SIG-M5 (cell line): ENCODE results near the gene SHROOM3.

Experiments
- DNase-seq: peaks from one replicate; lab custom pipeline; 2025; lab: John Stamatoyannopoulos, UW

Gene SHROOM3

GRCh38 chr4:76624931-76625715 lies 190.1 kb downstream of the SHROOM3 start:
- DNase-seq = no peak

DNA sequence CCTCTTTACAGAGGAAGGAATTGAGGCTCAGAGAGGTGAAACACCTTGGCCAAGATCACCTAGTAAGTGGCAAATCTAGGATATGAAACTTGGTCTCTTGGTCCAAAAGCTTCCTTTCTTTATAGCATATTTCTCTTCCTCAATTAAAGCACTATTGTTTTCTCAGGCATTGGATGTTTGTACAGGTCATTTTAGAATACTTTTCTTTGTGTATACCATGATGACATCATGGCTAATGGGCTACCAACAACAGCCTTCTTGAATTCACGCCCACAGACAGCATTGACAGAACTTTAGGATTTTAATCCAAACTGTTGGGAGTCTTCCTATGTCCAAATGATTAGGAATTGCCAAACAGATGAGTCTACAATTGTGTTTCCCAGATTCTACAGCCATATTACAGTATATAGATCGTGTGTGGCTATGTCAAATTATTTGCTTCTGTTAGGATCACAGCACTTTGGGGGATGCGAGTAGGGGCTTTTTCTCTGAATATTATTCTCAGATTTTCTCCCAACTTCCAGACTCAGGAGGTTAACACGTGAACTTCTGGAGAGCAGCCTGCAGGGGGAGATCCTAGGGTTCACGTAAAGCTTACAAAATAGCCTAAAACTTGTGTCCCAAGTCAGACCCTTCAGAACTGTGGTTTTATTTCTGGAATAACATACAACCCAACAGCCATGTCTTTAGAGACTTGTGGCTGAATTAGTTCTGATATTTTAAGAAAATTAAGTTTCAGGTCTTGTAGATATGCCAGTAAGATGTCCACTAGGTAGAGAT lies 191.8 kb downstream of the SHROOM3 start:
- DNase-seq = no peak

DNA sequence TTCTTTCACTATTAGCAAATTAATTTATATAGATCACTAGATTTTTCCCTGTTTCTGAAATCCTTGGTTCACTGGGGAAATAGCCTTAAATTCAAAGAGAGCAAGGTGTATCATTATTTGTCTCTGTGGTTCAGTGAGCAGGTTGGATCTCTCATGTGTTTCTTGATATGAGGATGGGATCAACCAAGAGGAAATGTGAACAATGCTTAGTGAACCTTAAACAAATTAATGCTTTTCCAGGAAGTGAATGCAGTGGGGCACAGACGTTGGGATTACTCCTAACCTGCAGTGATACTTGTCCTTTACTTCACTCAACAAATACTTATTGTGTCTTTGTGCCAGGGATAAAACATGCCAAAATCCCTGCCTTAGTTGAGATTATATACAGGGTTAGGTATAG lies 193.2 kb downstream of the SHROOM3 start:
- no peak for DNase-seq

GRCh38 chr4:76630741-76631140 lies 195.7 kb downstream of the SHROOM3 start:
- DNase-seq = no peak

GRCh38 chr4:76634220-76634619 lies 199.2 kb downstream of the SHROOM3 start:
- DNase-seq = no peak

DNA sequence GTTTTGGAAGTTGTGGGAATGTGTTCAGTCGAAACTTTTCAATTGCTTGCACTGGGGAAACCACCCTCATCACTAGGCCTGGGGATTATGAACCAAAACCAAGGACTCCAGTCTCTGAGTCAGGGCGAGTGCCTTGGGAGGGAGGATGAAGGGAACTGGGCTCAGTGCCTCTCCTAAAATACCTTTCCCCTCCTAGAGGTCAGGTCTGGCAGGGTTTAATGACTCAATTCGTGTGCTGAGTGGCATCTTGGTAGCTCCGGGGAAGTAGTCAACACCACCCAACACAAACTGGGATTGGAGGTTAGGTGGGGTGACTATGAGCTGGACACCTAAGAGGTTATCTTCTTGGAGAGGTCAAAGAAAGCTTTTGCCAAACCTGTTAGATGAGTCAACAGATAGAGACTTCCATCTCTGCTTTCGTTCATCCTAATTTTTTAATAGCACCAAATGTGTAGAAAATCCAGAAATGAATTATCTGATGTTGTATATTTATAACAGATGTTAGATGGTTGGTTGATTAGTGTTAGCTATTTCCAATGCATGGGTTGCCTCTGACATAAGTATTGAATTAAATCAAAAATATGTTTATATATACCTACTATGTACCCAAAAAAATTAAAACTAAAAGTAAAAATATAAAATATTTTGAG lies 202.8 kb downstream of the SHROOM3 start:
- DNase-seq = no peak

GRCh38 chr4:76639288-76639687 lies 204.3 kb downstream of the SHROOM3 start:
- no peak for DNase-seq

DNA sequence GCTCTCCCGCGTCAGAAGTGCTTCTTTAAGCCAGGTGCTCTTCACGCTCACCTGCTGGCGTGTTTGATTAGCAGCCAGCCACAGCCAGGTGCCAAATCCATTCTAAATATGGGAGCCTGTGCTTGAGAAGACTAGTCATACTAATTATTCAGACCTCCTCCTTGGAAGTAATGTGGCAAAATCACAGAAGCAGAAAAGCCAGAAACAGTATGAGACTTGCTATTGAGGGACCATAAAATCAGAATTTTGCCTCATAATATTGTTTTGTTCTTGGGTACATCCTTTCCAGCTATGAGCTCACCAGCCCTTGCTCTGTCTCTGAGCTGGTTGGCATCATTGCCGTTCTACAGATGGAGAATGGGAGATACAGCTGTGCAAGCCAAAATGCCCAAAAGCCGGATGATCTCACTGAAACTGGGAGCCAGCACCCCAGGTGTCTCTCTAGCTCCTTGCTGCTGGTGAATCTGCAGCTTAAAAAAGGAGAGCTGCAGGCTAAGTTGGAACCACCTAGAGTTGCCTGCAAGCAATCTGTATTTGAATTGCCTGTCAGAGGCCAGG lies 205.4 kb downstream of the SHROOM3 start:
- DNase-seq = no peak

DNA sequence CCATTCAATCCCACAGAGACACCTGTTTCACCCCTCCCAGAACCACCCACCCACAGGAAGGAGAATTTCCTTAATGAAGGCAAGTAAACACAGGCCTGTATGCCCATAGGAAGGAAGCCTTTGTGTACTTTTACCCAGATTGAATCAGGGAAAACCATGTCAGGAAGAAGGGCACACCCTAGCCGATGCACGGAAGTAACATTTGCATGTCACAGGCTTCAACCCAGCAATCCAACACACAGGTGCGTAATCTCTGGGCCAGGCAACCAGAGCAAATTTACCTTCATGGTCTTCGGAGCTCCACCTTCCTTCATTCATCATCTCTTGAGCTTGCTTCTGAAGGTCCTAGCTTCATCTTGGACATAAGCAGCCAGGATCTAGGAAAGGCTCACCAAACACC lies 206.3 kb downstream of the SHROOM3 start:
- DNase-seq = no peak

- DNase-seq = no peak
These were observed 206.7 kb downstream of the SHROOM3 start for GRCh38 chr4:76641758-76642157.

- no peak for DNase-seq
These were observed 209.9 kb downstream of the SHROOM3 start for GRCh38 chr4:76644831-76645485.

DNA sequence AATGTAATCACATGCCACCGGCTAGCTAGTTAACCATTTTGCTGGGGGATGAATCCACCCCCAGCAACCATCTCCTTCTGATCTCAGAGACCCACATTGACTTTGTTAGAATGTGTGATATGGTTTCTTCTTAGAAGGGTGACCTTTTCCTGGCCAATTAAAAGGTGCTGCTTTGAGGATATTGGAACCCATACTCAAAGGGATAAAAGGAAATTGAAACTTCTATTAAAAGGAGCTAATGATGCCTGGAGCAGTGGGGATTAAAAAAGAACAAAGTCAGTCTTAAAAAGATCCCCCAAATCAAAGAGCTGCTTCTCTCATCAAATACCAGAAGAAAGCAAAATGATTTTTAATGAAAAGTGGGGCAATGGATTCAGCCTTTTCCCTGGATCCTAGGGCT lies 214.1 kb downstream of the SHROOM3 start:
- DNase-seq = no peak

- no peak for DNase-seq
These were observed 216.6 kb downstream of the SHROOM3 start for GRCh38 chr4:76651616-76652015.

DNA sequence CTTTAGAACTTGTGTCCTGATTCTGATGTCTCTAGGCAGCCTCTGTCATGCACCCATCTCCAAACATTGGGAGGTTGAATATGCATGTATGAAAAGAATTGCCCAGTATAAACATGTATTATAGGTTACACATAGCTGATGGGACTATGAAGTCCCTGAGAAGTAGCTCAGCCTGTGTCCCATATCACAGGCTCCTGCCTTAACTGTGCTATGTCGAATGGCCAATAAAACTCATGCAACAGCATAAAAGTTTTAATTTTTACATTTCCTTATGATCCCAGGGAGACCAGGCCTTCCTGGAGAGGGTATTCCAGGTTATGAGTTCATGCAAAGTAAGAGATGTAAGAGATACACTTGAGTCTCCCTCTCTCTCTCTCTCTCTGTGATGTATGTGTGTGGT lies 217.4 kb downstream of the SHROOM3 start:
- DNase-seq = no peak

DNA sequence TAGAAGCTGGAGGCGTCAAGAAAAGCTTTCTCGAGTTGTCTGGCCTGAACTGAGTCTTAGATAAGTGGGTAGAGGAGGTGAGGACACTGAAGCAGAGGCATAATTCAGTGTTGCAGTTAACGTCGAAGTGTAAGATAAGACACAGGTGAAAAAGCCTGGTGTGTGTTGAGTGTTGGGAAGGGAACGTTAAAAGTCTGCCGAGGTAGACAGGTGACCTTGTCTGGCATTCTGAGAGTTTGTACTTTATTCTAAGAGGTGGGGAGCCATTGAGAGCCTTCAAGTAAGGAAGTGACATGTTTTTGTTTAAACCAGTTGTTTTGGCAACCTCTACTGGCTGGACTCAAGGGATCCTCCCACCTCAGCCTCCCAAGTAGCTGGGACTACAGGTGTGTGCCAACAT lies 219.1 kb downstream of the SHROOM3 start:
- DNase-seq = no peak

GRCh38 chr4:76654791-76655190 lies 219.8 kb downstream of the SHROOM3 start:
- no peak for DNase-seq

GRCh38 chr4:76655566-76656479 lies 220.8 kb downstream of the SHROOM3 start:
- no peak for DNase-seq

DNA sequence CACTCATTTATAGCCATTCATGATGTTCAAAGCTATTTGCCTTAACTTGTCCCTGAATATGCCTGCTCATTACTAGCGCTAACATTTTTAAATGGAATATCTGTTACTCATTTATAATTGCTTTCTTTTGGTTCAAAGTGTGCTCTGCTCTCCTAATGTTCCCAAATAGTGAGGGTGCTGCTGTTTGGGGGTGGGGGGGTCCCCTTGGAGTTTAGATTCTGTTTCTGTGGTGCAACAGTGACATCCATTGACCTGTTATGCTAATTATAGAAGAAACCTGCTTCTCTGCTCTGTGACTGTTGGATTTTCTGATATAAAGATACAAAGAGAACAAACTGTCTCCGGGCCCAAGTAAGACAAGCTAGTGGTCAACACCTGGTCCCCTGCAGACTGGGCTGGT lies 222.4 kb downstream of the SHROOM3 start:
- no peak for DNase-seq

GRCh38 chr4:76658231-76659102 lies 223.4 kb downstream of the SHROOM3 start:
- no peak for DNase-seq

- no peak for DNase-seq
These were observed 224.1 kb downstream of the SHROOM3 start for GRCh38 chr4:76659103-76659490.
